Neural cell (in vitro differentiated cells): ENCODE results near the gene WDR4.

ENCODE experiments used
- CTCF ChIP-seq: fragments of 450-650 bp; IDR thresholded peaks from 2 replicates; pipeline ENCODE4 v1.5.1; 2014; ENCODE audit warnings: antibody characterized with exemption, mild to moderate bottlenecking, moderate library complexity; ENCODE audit not compliant: poor library complexity, severe bottlenecking
- REST ChIP-seq: IDR thresholded peaks from 2 replicates; pipeline ENCODE4 v1.6.1; 2012; ENCODE audit warnings: borderline replicate concordance
- TAF1 ChIP-seq: IDR thresholded peaks from 2 replicates; pipeline ENCODE4 v1.6.1; 2012; ENCODE audit warnings: low read depth

GRCh38 chr21:42878678-42878992 is 704 bp downstream of the WDR4 start:
- TF ChIP-seq CTCF (no peak), REST (no peak), TAF1 (no peak)
